HCT116 (cell line): ENCODE results near the gene CHST3. TPM values are rescaled to one million over a fixed set of nuclear protein-coding genes. Genes with fewer than 3 reads are reported as not detected.

Experiments used
- ATAC-seq: fragments of 200-7000 bp; cut with Tn5 transposase; 2 replicates; pipeline ENCODE4 v1.9.1; 2020; ENCODE audit warnings: mild to moderate bottlenecking, moderate library complexity
- BruUV-seq: library from RNA; stranded (reverse); fragments of 400-500 nt; replicated peaks from 2 replicates; lab custom pipeline; 2021; lab: Mats Ljungman, UMichigan
- CTCF ChIA-PET: fragments of 300-600 bp; sonication (Branson Sonifier 250); formaldehyde crosslinking; loops from one replicate; lab custom pipeline; 2021; ENCODE audit warnings: antibody characterized with exemption; lab: Charles Lee
- POLR2A ChIA-PET: fragments of 300-600, 350-600 bp; sonication (Branson Sonifier 250); formaldehyde crosslinking; loops from one replicate; lab custom pipeline; 2021; ENCODE audit warnings: antibody characterized with exemption; lab: Charles Lee
- RAD21 ChIA-PET, 2 experiments: fragments of 300-600 bp; sonication (Branson Sonifier 250); formaldehyde crosslinking; loops; one replicate each; lab custom pipeline; 2023; ENCODE audit warnings: low total read pairs in 2 of 2; ENCODE audit not compliant: uncharacterized antibody in 2 of 2, unreplicated experiment in 2 of 2, low non-redundant PET in 1 of 2; lab: Charles Lee
- DNase-seq: peaks from one replicate; pipeline ENCODE4 v3.0.0-alpha.2; 2010; ENCODE audit warnings: low read depth, low spot score
- H2AFZ ChIP-seq: fragments of 200-600 bp; shearing (Covaris generic), sonication (generic); 2 replicates; pipeline ENCODE4 v1.6.1; 2017; ENCODE audit warnings: low read depth, mixed run types, mixed read lengths, antibody characterized with exemption, low read length; ENCODE audit not compliant: poor library complexity, severe bottlenecking
- H3K27ac ChIP-seq: 2 replicates; pipeline ENCODE4 v1.5.1; 2012; ENCODE audit warnings: low read depth, low read length
- H3K27me3 ChIP-seq: fragments of 200-600 bp; sonication (generic); 2 replicates; pipeline ENCODE4 v1.6.1; 2016; ENCODE audit warnings: mixed run types, low read length, mixed read lengths; ENCODE audit not compliant: insufficient read depth
- H3K36me3 ChIP-seq, 2 experiments: fragments of 200-500 bp in 1 of 2; fragments of 200-600 bp in 1 of 2; sonication (Bioruptor generic) in 1 of 2; sonication (generic) in 1 of 2; 2 replicates each; pipeline versions ENCODE4 v1.5.1 to v1.6.1; 2014 to 2016; ENCODE audit warnings: low read length in 2 of 2, inconsistent platforms in 1 of 2, mixed read lengths in 1 of 2, mixed run types in 1 of 2; ENCODE audit not compliant: insufficient read depth in 2 of 2, control insufficient read depth in 1 of 2
- H3K4me1 ChIP-seq, 2 experiments: fragments of 200-600 bp in 1 of 2; sonication (generic) in 1 of 2; 2 replicates each; pipeline versions ENCODE4 v1.5.1 to v1.6.1; 2012 to 2017; ENCODE audit warnings: low read length in 2 of 2, inconsistent platforms in 1 of 2, mild to moderate bottlenecking in 1 of 2, mixed read lengths in 1 of 2, mixed run types in 1 of 2, moderate library complexity in 1 of 2; ENCODE audit not compliant: insufficient read depth in 2 of 2, control insufficient read depth in 1 of 2
- H3K4me2 ChIP-seq: fragments of 200-600 bp; sonication (generic); 2 replicates; pipeline ENCODE4 v1.6.1; 2017; ENCODE audit warnings: mixed run types, low read length, mixed read lengths
- H3K4me3 ChIP-seq, 2 experiments: fragments of 200-600 bp in 1 of 2; sonication (generic) in 1 of 2; replicated peaks in 1 of 2; 2 replicates each; pipeline ENCODE4 v1.5.1; 2011 to 2016; ENCODE audit warnings: low read length in 2 of 2, control low read depth in 1 of 2, low read depth in 1 of 2, mild to moderate bottlenecking in 1 of 2, mixed read lengths in 1 of 2, mixed run types in 1 of 2
- H3K79me2 ChIP-seq: fragments of 200-600 bp; sonication (generic); 2 replicates; pipeline ENCODE4 v1.6.1; 2017; ENCODE audit warnings: mild to moderate bottlenecking, mixed run types, low read length, moderate library complexity, mixed read lengths; ENCODE audit not compliant: insufficient read depth
- H3K9ac ChIP-seq: fragments of 200-600 bp; sonication (generic); 2 replicates; pipeline ENCODE4 v1.6.1; 2016; ENCODE audit warnings: low read length, mixed read lengths
- H3K9me2 ChIP-seq: fragments of 200-600 bp; sonication (generic), shearing (Covaris generic); 2 replicates; pipeline ENCODE4 v1.6.1; 2017; ENCODE audit warnings: mixed run types, mild to moderate bottlenecking, moderate library complexity; ENCODE audit not compliant: insufficient read depth
- H3K9me3 ChIP-seq, 2 experiments: fragments of 200-500 bp in 1 of 2; fragments of 200-600 bp in 1 of 2; sonication (Bioruptor generic) in 1 of 2; sonication (generic) in 1 of 2; 2 replicates each; pipeline ENCODE4 v1.6.1; 2014 to 2017; ENCODE audit warnings: low read length in 2 of 2, mixed read lengths in 2 of 2, inconsistent platforms in 1 of 2, low read depth in 1 of 2, mild to moderate bottlenecking in 1 of 2, mixed run types in 1 of 2, moderate library complexity in 1 of 2; ENCODE audit not compliant: control insufficient read depth in 1 of 2, insufficient read depth in 1 of 2
- H4K20me1 ChIP-seq: fragments of 200-600 bp; sonication (generic), shearing (Covaris generic); 2 replicates; pipeline ENCODE4 v1.6.1; 2017; ENCODE audit warnings: mixed run types, mild to moderate bottlenecking, moderate library complexity; ENCODE audit not compliant: insufficient read depth
- CBX3 ChIP-seq: IDR thresholded peaks from 2 replicates; pipeline ENCODE4 v1.6.1; 2012; ENCODE audit warnings: low read depth
- CEBPB ChIP-seq: IDR thresholded peaks from 2 replicates; pipeline ENCODE4 v1.6.1; 2012; ENCODE audit warnings: low read depth
- CTCF ChIP-seq, 3 experiments: fragments of 200-600 bp in 1 of 3; sonication (generic) in 1 of 3; IDR thresholded peaks in 2 of 3; conservative IDR thresholded peaks in 1 of 3; 2 replicates each; pipeline ENCODE4 v1.5.1; 2012 to 2017; ENCODE audit warnings: low read depth in 2 of 3, low read length in 2 of 3, antibody characterized with exemption in 1 of 3, borderline replicate concordance in 1 of 3, control low read depth in 1 of 3, mild to moderate bottlenecking in 1 of 3, mixed read lengths in 1 of 3, mixed run types in 1 of 3, moderate library complexity in 1 of 3; ENCODE audit not compliant: insufficient read depth in 1 of 3
- EGR1 ChIP-seq: IDR thresholded peaks from 2 replicates; pipeline ENCODE4 v1.6.1; 2012; ENCODE audit warnings: low read depth
- ELF1 ChIP-seq: IDR thresholded peaks from 2 replicates; pipeline ENCODE4 v1.6.1; 2012; ENCODE audit warnings: low read depth, borderline replicate concordance
- FOSL1 ChIP-seq: IDR thresholded peaks from 2 replicates; pipeline ENCODE4 v1.6.1; 2012; ENCODE audit warnings: low read depth
- JUND ChIP-seq: IDR thresholded peaks from 2 replicates; pipeline ENCODE4 v1.6.1; 2012
- POLR2A ChIP-seq: IDR thresholded peaks from 2 replicates; pipeline ENCODE4 v1.7.0; 2011; ENCODE audit warnings: borderline replicate concordance; ENCODE audit not compliant: insufficient read depth, insufficient read length; ENCODE audit errors: extremely low read depth
- POLR2AphosphoS5 ChIP-seq: IDR thresholded peaks from 2 replicates; pipeline ENCODE4 v1.6.1; 2011; ENCODE audit warnings: mild to moderate bottlenecking, low read depth, low read length, moderate library complexity
- RAD21 ChIP-seq: IDR thresholded peaks from 2 replicates; pipeline ENCODE4 v1.6.1; 2012; ENCODE audit warnings: low read depth, mild to moderate bottlenecking
- REST ChIP-seq: IDR thresholded peaks from 2 replicates; pipeline ENCODE4 v1.6.1; 2012; ENCODE audit warnings: low read depth
- SRF ChIP-seq: IDR thresholded peaks from 2 replicates; pipeline ENCODE4 v1.6.1; 2012; ENCODE audit warnings: low read depth
- YY1 ChIP-seq: IDR thresholded peaks from 2 replicates; pipeline ENCODE4 v1.6.1; 2011; ENCODE audit warnings: low read length, low read depth, moderate library complexity, mild to moderate bottlenecking; ENCODE audit not compliant: insufficient replicate concordance; ENCODE audit errors: extremely low read depth
- ZBTB33 ChIP-seq: IDR thresholded peaks from 2 replicates; pipeline ENCODE4 v1.6.1; 2011; ENCODE audit warnings: mild to moderate bottlenecking, low read length, moderate library complexity; ENCODE audit not compliant: insufficient replicate concordance; ENCODE audit errors: extremely low read depth
- ZNF274 ChIP-seq: fragments of 200-500 bp; sonication (Bioruptor generic); IDR thresholded peaks from 2 replicates; pipeline ENCODE4 v1.6.1; 2014; ENCODE audit warnings: mild to moderate bottlenecking, low read depth, low read length, inconsistent platforms
- intact Hi-C: fragments of 100-400 bp; cut with micrococcal nuclease; formaldehyde crosslinking; loops from 2 replicates; pipeline ENCODE4 v1.10.0; 2022
- total RNA-seq: library from RNA; stranded (reverse); gene quantifications from one replicate; pipeline ENCODE4 v1.2.1, GENCODE V29; 2021; ENCODE audit not compliant: unreplicated experiment

The CHST3 gene
- total RNA-seq, 1 experiment from 2014 or later: 10.6 TPM

- no peaks in the 10 kb centered on the region for H3K9me3 ChIP-seq
- ChIA-PET RAD21 (no interaction called here), CTCF (no interaction called here)
- H3K27me3 ChIP-seq: no peaks in the 10 kb centered on the region
- no peaks in the 10 kb centered on the region; the same call in 1 of the 2 replicates for H4K20me1 ChIP-seq
- H2AFZ ChIP-seq: no peak overlapping the region
- no peak for DNase-seq
- H3K27ac ChIP-seq: no peak overlapping the region
- H3K79me2 ChIP-seq: peaks cover 19% of the 10 kb centered on the region
- TF ChIP-seq CTCF (IDR thresholded peaks at IDR 0.05 in 2 of 3, conservative IDR thresholded peaks at IDR 0.05 in 1 of 3; ENCODE audit: borderline replicate concordance in 1 of 3, insufficient read depth in 1 of 3, low read depth in 2 of 3, low read length in 2 of 3) (no peak), FOSL1 (no peak), JUND (no peak), ELF1 (no peak), SRF (no peak), RAD21 (no peak), YY1 (no peak), POLR2AphosphoS5 (no peak), POLR2A (no peak), CEBPB (no peak), ZBTB33 (no peak), EGR1 (no peak), REST (no peak), ZNF274 (no peak), CBX3 (no peak)
- TF ChIP-seq, all 23 proteins: peak for 0
- intact Hi-C loops: no loop called here
- Histone ChIP-seq H3K9me2 (no peaks in the 10 kb centered on the region), H3K9ac (no peak overlapping the region), H3K36me3 (no peaks in the 10 kb centered on the region), H3K4me1 (peaks cover 11 to 25% of the 10 kb centered on the region in 2 experiments), H3K4me2 (no peak overlapping the region), H3K4me3 (no peak overlapping the region)
- POLR2A ChIA-PET: no interaction called here
- ATAC-seq: no peak
- no TSS peak for BruUV-seq
Measured at GRCh38 chr10:71995887-71996575, 31.8 kb downstream of the CHST3 start.
